Prostate gland (tissue), 2 donors: ENCODE measurements around the gene FCMR.

Experiments
- POLR2A ChIP-seq: fragments of 450-650 bp; IDR thresholded peaks from one replicate; pipeline ENCODE4 v1.6.1; 2016; ENCODE audit warnings: antibody characterized with exemption, mild to moderate bottlenecking
- POLR2AphosphoS5 ChIP-seq: sonication (generic); formaldehyde crosslinking; IDR thresholded peaks from one replicate; pipeline ENCODE4 v1.6.1; 2017; ENCODE audit warnings: antibody characterized with exemption
- TF ChIP-seq, protein P1 (sequence below), 4 experiments: fragments of 200-600 bp in 2 of 4; fragments of 450-650 bp in 2 of 4; sonication (generic) in 2 of 4; IDR thresholded peaks; 1 replicate in 3 of 4; 2 replicates in 1 of 4; pipeline ENCODE4 v1.5.1; 2016 to 2019; ENCODE audit warnings: antibody characterized with exemption in 4 of 4, mild to moderate bottlenecking in 2 of 4, moderate library complexity in 2 of 4

DNA sequence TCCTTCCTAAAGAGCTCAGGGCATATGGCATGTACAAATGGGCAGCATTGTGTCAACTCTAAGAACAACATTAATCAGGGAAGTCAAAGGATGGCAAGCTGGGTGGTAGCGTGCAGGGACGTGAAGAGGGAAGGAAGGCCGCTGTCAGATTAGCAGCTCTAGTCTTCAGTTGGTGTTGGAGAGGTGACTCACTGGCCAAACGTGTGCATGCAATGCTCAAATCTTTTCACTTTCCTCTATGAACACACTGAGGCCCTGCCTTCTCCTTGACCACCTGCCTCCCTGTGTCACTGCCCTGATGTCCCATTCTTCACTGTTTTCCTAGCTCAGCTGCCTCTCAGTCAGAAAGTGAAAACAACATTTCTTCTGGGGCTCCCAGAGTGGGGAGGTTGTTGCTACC, 30.4 kb upstream of the FCMR start:
- TF ChIP-seq, protein P1, sequence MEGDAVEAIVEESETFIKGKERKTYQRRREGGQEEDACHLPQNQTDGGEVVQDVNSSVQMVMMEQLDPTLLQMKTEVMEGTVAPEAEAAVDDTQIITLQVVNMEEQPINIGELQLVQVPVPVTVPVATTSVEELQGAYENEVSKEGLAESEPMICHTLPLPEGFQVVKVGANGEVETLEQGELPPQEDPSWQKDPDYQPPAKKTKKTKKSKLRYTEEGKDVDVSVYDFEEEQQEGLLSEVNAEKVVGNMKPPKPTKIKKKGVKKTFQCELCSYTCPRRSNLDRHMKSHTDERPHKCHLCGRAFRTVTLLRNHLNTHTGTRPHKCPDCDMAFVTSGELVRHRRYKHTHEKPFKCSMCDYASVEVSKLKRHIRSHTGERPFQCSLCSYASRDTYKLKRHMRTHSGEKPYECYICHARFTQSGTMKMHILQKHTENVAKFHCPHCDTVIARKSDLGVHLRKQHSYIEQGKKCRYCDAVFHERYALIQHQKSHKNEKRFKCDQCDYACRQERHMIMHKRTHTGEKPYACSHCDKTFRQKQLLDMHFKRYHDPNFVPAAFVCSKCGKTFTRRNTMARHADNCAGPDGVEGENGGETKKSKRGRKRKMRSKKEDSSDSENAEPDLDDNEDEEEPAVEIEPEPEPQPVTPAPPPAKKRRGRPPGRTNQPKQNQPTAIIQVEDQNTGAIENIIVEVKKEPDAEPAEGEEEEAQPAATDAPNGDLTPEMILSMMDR (IDR thresholded peaks at IDR 0.05) = no peak
- TF ChIP-seq POLR2AphosphoS5 (no peak), POLR2A (no peak)
